CD8-positive, alpha-beta memory T cell (primary cell): ENCODE measurements around the gene LCN6. TPM values are rescaled to one million over a fixed set of nuclear protein-coding genes. Genes with fewer than 3 reads are reported as not detected.

Experiments used
- CTCF ChIA-PET: fragments of 350-600 bp; sonication (Branson Sonifier 250); formaldehyde crosslinking; loops from one replicate; lab custom pipeline; 2021; ENCODE audit warnings: antibody characterized with exemption; lab: Charles Lee
- POLR2A ChIA-PET: fragments of 350-600 bp; sonication (Branson Sonifier 250); formaldehyde crosslinking; loops from one replicate; lab custom pipeline; 2021; ENCODE audit warnings: antibody characterized with exemption; lab: Charles Lee
- DNase-seq, 5 donors: peaks; one replicate each; pipeline versions ENCODE4 v3.0.0 to v3.0.0-alpha.2; 2020 to 2022; ENCODE audit warnings: mixed read lengths in 1 of 5
- H3K27ac ChIP-seq: one replicate; pipeline ENCODE4 v1.7.0; 2013; ENCODE audit warnings: low read depth, mild to moderate bottlenecking, low read length, moderate library complexity
- H3K27me3 ChIP-seq: 2 replicates; pipeline ENCODE4 v1.7.0; 2013; ENCODE audit warnings: low read length, mild to moderate bottlenecking; ENCODE audit not compliant: insufficient read depth, poor library complexity, severe bottlenecking
- H3K36me3 ChIP-seq: 2 replicates; pipeline ENCODE4 v1.7.0; 2013; ENCODE audit warnings: mild to moderate bottlenecking, low read length, moderate library complexity; ENCODE audit not compliant: insufficient read depth
- H3K4me1 ChIP-seq: 2 replicates; pipeline ENCODE4 v1.7.0; 2013; ENCODE audit warnings: mild to moderate bottlenecking, low read length, moderate library complexity; ENCODE audit not compliant: insufficient read depth
- H3K4me3 ChIP-seq: 2 replicates; pipeline ENCODE4 v1.7.0; 2013; ENCODE audit warnings: mild to moderate bottlenecking, low read length
- H3K9me3 ChIP-seq: 2 replicates; pipeline ENCODE4 v1.7.0; 2013; ENCODE audit warnings: mild to moderate bottlenecking, low read length
- H3K27ac Mint-ChIP-seq, 8 donors: one replicate each; pipeline ENCODE4 v1.8.0; 2020 to 2021; ENCODE audit warnings: mixed read lengths in 8 of 8, mild to moderate bottlenecking in 6 of 8, inconsistent platforms in 3 of 8, moderate library complexity in 3 of 8
- H3K27me3 Mint-ChIP-seq, 2 donors: one replicate each; pipeline ENCODE4 v1.8.0; 2020 to 2021; ENCODE audit warnings: mixed read lengths in 2 of 2, mild to moderate bottlenecking in 1 of 2, moderate library complexity in 1 of 2
- H3K36me3 Mint-ChIP-seq, 3 donors: one replicate each; pipeline ENCODE4 v1.8.0; 2020 to 2021; ENCODE audit warnings: mixed read lengths in 3 of 3, inconsistent platforms in 1 of 3, mild to moderate bottlenecking in 1 of 3
- H3K4me1 Mint-ChIP-seq, 3 donors: one replicate each; pipeline ENCODE4 v1.8.0; 2020 to 2021; ENCODE audit warnings: mixed read lengths in 3 of 3, inconsistent platforms in 1 of 3, mild to moderate bottlenecking in 1 of 3
- H3K4me3 Mint-ChIP-seq, 7 donors: one replicate each; pipeline ENCODE4 v1.8.0; 2020 to 2021; ENCODE audit warnings: mixed read lengths in 7 of 7, mild to moderate bottlenecking in 6 of 7, moderate library complexity in 4 of 7, inconsistent platforms in 2 of 7
- H3K9me3 Mint-ChIP-seq, 5 donors: one replicate each; pipeline ENCODE4 v1.8.0; 2020 to 2022; ENCODE audit warnings: mixed read lengths in 5 of 5, mild to moderate bottlenecking in 3 of 5, moderate library complexity in 2 of 5, inconsistent platforms in 1 of 5
- polyA plus RNA-seq: library from polyadenylated mRNA; unstranded; fragments of 300-500 nt; fragmentation: Illumina TruSeq; gene quantifications from one replicate; pipeline ENCODE4 v1.2.3, GENCODE V29; 2021
- total RNA-seq, 2 experiments: library from RNA; stranded (reverse); gene quantifications; one replicate each; pipeline ENCODE4 v1.2.3, GENCODE V29; 2021

LCN6 gene
- total and polyA plus RNA-seq, 3 experiments from 2014 or later: not detected

DNA sequence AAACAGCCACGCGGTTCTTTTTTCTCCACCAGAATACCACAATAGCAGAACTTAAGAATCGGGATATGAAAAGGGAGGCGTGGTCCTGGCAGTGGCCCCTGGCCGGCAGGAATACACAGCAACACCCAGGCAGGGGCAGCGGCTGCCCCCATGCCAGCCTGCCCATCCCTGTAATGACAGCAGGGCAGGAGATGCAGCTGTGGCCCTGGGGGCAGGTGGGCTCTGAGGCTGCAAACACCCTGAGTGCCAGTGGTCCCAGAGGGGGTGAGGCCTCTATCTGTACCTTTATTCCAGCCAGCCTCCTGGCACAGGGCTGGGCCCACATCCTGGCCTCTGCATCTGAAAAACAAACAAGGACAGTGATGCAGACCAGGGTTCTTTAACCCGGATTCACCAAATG is 23.6 kb downstream of the LCN6 start:
- no peaks in the 10 kb centered on the region for H3K9me3 ChIP-seq
- Mint-ChIP-seq H3K4me1 (peaks cover 23 to 40% (median 24%) of the 10 kb centered on the region in 3 donors), H3K9me3 (no peaks in the 10 kb centered on the region), H3K36me3 (peaks cover 9 to 53% (median 10%) of the 10 kb centered on the region in 3 donors), H3K4me3 (peak overlapping the region in 1 of 7 donors; percentile 35), H3K27me3 (peaks cover 0 to 7% of the 10 kb centered on the region in 2 donors), H3K27ac (peak overlapping the region in 1 of 8 donors; percentile 24)
- CTCF ChIA-PET: no interaction called here
- H3K4me3 ChIP-seq: no peak overlapping the region
- H3K36me3 ChIP-seq: peaks cover 28% of the 10 kb centered on the region
- peaks cover 28% of the 10 kb centered on the region for H3K4me1 ChIP-seq
- no peak overlapping the region for H3K27ac ChIP-seq
- no peak for DNase-seq
- POLR2A ChIA-PET: no interaction called here
- H3K27me3 ChIP-seq: no peaks in the 10 kb centered on the region

DNA sequence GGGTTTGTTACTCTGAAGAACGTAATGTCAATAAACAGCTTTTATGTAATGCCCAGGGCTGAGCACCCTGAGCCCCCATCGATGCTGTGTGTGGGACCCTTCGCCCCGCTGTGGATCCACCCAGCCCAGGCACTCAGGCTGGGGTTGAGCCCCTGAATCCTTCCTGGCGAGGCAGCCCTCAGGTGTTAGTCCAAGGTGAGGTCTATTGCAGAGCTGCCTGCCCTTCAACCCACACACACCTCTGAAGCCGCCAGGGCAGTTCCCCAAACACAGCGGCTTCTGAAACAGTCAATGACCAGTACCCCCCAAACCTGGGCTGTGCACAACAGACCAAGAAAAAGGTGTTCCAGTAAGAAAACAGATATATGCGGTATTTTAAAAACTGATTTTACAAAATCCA is 24.3 kb downstream of the LCN6 start:
- H3K36me3 ChIP-seq: peaks cover 28% of the 10 kb centered on the region
- Mint-ChIP-seq H3K27ac (peak overlapping the region in 2 of 8 donors; percentile 58 to 72), H3K4me1 (peaks cover 23 to 40% (median 24%) of the 10 kb centered on the region in 3 donors), H3K4me3 (no peak overlapping the region), H3K9me3 (no peaks in the 10 kb centered on the region), H3K36me3 (peaks cover 9 to 53% (median 10%) of the 10 kb centered on the region in 3 donors), H3K27me3 (peaks cover 0 to 7% of the 10 kb centered on the region in 2 donors)
- peaks cover 28% of the 10 kb centered on the region for H3K4me1 ChIP-seq
- H3K27me3 ChIP-seq: no peaks in the 10 kb centered on the region
- no peak overlapping the region for H3K27ac ChIP-seq
- H3K4me3 ChIP-seq: no peak overlapping the region
- DNase-seq: no peak
- ChIA-PET POLR2A (no interaction called here), CTCF (no interaction called here)
- H3K9me3 ChIP-seq: no peaks in the 10 kb centered on the region

DNA sequence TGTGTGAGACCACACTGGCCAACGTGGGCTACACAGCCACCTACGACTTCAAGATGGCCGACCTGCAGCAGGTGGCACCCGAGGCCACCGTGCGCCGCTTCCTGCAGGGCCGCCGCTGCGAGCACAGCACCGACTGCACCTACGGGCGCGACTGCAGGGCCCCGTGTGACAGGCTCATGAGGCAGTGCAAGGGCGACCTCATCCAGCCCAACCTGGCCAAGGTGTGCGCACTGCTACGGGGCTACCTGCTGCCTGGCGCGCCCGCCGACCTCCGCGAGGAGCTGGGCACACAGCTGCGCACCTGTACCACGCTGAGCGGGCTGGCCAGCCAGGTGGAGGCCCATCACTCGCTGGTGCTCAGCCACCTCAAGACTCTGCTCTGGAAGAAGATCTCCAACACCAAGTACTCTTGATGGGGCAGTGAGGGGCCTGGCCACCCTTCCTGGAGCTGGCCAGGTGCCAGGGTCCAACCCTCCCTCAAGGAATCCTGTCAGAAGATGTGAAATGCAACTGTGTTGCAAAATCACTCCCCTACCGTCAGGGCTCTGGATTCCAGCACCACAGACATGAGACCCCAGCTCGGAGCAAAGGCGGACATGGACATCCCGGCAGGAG is 24.9 kb downstream of the LCN6 start:
- Mint-ChIP-seq H3K27me3 (peaks cover 0 to 7% of the 10 kb centered on the region in 2 donors), H3K36me3 (peaks cover 9 to 53% (median 10%) of the 10 kb centered on the region in 3 donors), H3K4me1 (peaks cover 24 to 40% (median 25%) of the 10 kb centered on the region in 3 donors), H3K9me3 (no peaks in the 10 kb centered on the region), H3K27ac (peak overlapping the region in 1 of 8 donors; percentile 72), H3K4me3 (no peak overlapping the region)
- peaks cover 23% of the 10 kb centered on the region for H3K4me1 ChIP-seq
- ChIA-PET CTCF (no interaction called here), POLR2A (no interaction called here)
- no peaks in the 10 kb centered on the region for H3K9me3 ChIP-seq
- no peaks in the 10 kb centered on the region for H3K27me3 ChIP-seq
- H3K36me3 ChIP-seq: peaks cover 28% of the 10 kb centered on the region
- no peak for DNase-seq
- no peak overlapping the region for H3K4me3 ChIP-seq
- no peak overlapping the region for H3K27ac ChIP-seq

DNA sequence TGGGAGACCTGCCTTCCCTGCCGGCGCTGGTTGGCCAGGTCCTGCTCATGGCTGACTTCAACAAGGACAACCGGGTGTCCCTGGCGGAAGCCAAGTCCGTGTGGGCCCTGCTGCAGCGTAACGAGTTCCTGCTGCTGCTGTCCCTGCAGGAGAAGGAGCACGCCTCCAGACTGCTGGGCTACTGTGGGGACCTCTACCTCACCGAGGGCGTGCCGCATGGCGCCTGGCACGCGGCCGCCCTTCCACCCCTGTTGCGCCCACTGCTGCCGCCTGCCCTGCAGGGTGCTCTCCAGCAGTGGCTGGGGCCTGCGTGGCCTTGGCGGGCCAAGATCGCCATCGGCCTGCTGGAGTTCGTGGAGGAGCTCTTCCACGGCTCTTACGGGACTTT is 25.4 kb downstream of the LCN6 start:
- H3K27me3 ChIP-seq: no peaks in the 10 kb centered on the region
- peaks cover 0 to 7% of the 10 kb centered on the region in 2 donors for H3K27me3 Mint-ChIP-seq
- no peak overlapping the region for H3K4me3 ChIP-seq
- H3K36me3 ChIP-seq: peaks cover 28% of the 10 kb centered on the region
- H3K27ac ChIP-seq: no peak overlapping the region
- peaks cover 23% of the 10 kb centered on the region for H3K4me1 ChIP-seq
- POLR2A ChIA-PET: no interaction called here
- H3K9me3 Mint-ChIP-seq: no peaks in the 10 kb centered on the region
- CTCF ChIA-PET: no interaction called here
- peaks cover 24 to 40% (median 26%) of the 10 kb centered on the region in 3 donors for H3K4me1 Mint-ChIP-seq
- DNase-seq: no peak
- H3K36me3 Mint-ChIP-seq: peaks cover 9 to 53% (median 10%) of the 10 kb centered on the region in 3 donors
- no peak overlapping the region for H3K27ac Mint-ChIP-seq
- H3K9me3 ChIP-seq: no peaks in the 10 kb centered on the region
- H3K4me3 Mint-ChIP-seq: no peak overlapping the region

DNA sequence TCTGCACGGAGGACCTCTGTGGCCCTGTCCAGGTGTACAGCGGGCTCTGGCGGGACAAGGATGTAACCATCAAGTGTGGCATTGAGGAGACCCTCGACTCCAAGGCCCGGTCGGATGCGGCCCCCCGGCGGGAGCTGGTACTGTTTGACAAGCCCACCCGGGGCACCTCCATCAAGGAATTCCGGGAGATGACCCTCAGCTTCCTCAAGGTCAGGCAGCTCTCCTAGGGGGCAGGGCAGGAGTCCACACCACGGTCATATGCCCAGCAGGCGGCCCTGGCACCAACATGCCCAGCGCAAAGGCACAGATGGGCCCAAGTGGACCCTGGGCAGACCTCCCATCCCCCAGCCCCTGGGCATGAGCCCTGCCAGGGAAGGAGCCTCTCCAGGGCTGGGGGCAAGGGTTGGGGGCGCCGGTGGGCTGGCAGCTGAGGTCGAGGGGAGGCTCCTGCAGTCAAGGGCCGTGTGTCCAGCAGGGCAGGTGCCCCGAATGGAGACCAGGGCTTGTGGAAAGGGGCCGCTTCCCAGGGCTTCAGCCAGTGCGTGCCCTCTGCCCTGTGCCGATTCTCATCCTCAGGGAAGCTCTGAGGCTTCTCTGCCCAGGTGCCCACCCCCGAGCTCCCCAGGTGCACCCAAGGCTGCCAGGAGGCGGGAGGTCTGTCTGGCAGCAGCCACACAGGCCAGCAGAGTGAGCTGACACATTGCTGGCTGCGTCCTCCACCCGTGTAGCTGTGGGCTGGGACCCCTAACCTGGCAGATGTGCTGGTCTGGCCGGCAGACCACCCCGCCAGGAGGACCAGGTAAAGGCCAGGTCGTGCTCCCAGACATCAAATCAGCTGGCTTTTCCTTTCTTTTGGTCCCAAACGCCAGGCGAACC is 26.0 kb downstream of the LCN6 start:
- H3K27ac ChIP-seq: no peak overlapping the region
- no peak overlapping the region for H3K4me3 Mint-ChIP-seq
- peaks cover 20% of the 10 kb centered on the region for H3K4me1 ChIP-seq
- POLR2A ChIA-PET: interaction anchor here (0.7 kb wide), 1 partner anchor 11 kb away, joined by 3 read pairs; no protein-coding TSS in a partner anchor
- peaks cover 22 to 38% (median 22%) of the 10 kb centered on the region in 3 donors for H3K4me1 Mint-ChIP-seq
- peaks cover 28% of the 10 kb centered on the region for H3K36me3 ChIP-seq
- H3K36me3 Mint-ChIP-seq: peaks cover 9 to 49% (median 10%) of the 10 kb centered on the region in 3 donors
- CTCF ChIA-PET: no interaction called here
- no peak overlapping the region for H3K4me3 ChIP-seq
- no peaks in the 10 kb centered on the region for H3K9me3 Mint-ChIP-seq
- no peaks in the 10 kb centered on the region for H3K27me3 ChIP-seq
- H3K9me3 ChIP-seq: no peaks in the 10 kb centered on the region
- DNase-seq: no peak
- H3K27ac Mint-ChIP-seq: no peak overlapping the region
- H3K27me3 Mint-ChIP-seq: peaks cover 0 to 6% of the 10 kb centered on the region in 2 donors

DNA sequence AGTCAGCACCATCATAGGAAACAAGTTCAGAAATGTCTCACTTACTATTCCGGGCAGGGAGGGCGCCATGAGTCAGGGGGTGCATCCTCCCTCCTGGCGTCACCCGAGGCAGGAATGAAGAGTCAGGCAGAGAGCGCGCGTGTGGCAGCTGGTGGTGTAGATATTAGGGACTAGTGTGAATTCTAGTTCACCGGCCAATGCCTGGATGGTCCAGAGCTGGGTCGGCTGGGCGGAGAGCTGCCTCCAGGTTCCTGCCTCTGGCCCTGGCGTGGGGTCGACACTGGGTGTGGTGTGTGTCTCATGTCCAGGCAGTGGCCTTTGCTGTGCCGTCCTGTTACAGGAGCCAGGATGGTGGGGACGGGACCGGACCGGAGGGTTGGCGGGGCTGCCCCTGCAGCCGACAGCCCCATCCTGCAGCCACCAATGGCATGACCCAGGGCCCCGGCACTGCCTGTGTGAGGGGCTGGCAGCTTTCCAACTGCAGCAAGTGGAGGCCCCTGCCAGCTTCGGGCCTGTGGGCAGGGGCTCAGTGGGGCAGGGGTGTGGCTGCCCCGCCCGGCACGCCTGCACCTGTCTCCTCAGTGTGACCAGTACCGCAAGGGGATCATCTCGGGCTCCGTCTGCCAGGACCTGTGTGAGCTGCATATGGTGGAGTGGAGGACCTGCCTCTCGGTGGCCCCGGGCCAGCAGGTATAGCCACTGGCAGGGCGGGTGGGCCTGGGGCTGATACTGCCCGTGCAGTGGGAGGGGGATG is 26.8 kb downstream of the LCN6 start:
- H3K36me3 Mint-ChIP-seq: peaks cover 6 to 44% (median 8%) of the 10 kb centered on the region in 3 donors
- H3K27me3 ChIP-seq: no peaks in the 10 kb centered on the region
- H3K27me3 Mint-ChIP-seq: peaks cover 2 to 4% of the 10 kb centered on the region in 2 donors
- ChIA-PET POLR2A (interaction anchor here (0.7 kb wide), 1 partner anchor 10 kb away, joined by 3 read pairs; no protein-coding TSS in a partner anchor), CTCF (no interaction called here)
- no peaks in the 10 kb centered on the region for H3K9me3 Mint-ChIP-seq
- peaks cover 12% of the 10 kb centered on the region for H3K4me1 ChIP-seq
- peak overlapping the region in 1 of 7 donors; percentile 40 for H3K4me3 Mint-ChIP-seq
- DNase-seq: no peak
- no peak overlapping the region for H3K27ac ChIP-seq
- H3K4me1 Mint-ChIP-seq: peaks cover 14 to 30% (median 16%) of the 10 kb centered on the region in 3 donors
- H3K36me3 ChIP-seq: peaks cover 24% of the 10 kb centered on the region
- peak overlapping the region in 2 of 8 donors; percentile 4 to 63 for H3K27ac Mint-ChIP-seq
- no peaks in the 10 kb centered on the region for H3K9me3 ChIP-seq
- H3K4me3 ChIP-seq: no peak overlapping the region

DNA sequence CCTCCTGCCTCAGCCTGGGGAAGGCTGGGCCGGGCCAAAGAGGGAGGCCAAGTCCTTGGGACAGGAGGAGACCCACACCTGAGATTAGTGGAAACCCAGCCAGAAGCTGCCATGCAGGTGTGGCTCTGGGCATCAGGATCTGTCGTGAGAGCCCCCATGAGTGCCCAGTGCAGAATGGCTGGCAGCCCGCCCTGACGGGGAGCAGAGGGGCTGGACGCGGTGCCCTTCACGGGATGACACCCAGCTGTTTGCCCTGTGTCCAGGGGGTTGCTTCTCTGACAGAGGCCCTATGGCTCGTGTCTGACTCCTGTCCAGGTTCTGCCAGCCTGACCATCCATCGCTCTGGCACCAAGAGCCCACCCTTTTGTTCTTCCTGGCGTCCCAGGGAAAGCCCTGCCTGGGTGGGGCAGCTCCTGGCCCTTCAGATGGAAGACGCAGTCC is 27.4 kb downstream of the LCN6 start:
- ChIA-PET POLR2A (no interaction called here), CTCF (interaction anchor here (0.6 kb wide), 1 partner anchor 399 kb away, joined by 3 read pairs; no protein-coding TSS in a partner anchor)
- Mint-ChIP-seq H3K4me1 (peaks cover 8 to 24% (median 10%) of the 10 kb centered on the region in 3 donors), H3K9me3 (no peaks in the 10 kb centered on the region), H3K27ac (peak overlapping the region in 2 of 8 donors; percentile 4 to 63), H3K27me3 (peaks cover 2 to 5% of the 10 kb centered on the region in 2 donors), H3K36me3 (peaks cover 3 to 38% (median 5%) of the 10 kb centered on the region in 3 donors), H3K4me3 (peak overlapping the region in 1 of 7 donors; percentile 40)
- H3K9me3 ChIP-seq: no peaks in the 10 kb centered on the region
- no peaks in the 10 kb centered on the region for H3K27me3 ChIP-seq
- H3K27ac ChIP-seq: no peak overlapping the region
- H3K4me3 ChIP-seq: no peak overlapping the region
- peaks cover 6% of the 10 kb centered on the region for H3K4me1 ChIP-seq
- peaks cover 18% of the 10 kb centered on the region for H3K36me3 ChIP-seq
- DNase-seq: no peak
